Measurements from ENCODE around the gene DUSP2.

DUSP2 gene

GRCh38 chr2:96105994-96106715 lies 39.1 kb downstream of the DUSP2 start:
- TF ChIP-seq, protein P1, sequence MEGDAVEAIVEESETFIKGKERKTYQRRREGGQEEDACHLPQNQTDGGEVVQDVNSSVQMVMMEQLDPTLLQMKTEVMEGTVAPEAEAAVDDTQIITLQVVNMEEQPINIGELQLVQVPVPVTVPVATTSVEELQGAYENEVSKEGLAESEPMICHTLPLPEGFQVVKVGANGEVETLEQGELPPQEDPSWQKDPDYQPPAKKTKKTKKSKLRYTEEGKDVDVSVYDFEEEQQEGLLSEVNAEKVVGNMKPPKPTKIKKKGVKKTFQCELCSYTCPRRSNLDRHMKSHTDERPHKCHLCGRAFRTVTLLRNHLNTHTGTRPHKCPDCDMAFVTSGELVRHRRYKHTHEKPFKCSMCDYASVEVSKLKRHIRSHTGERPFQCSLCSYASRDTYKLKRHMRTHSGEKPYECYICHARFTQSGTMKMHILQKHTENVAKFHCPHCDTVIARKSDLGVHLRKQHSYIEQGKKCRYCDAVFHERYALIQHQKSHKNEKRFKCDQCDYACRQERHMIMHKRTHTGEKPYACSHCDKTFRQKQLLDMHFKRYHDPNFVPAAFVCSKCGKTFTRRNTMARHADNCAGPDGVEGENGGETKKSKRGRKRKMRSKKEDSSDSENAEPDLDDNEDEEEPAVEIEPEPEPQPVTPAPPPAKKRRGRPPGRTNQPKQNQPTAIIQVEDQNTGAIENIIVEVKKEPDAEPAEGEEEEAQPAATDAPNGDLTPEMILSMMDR (IDR thresholded peaks at IDR 0.05; ENCODE audit: extremely low read depth, missing control alignments), result no peak
- no peak for DNase-seq (ENCODE audit: low spot score)

GRCh38 chr2:96105152-96105915 lies 39.9 kb downstream of the DUSP2 start:
- no peak for DNase-seq (ENCODE audit: low spot score)
- TF ChIP-seq, protein P1 (IDR thresholded peaks at IDR 0.05; ENCODE audit: extremely low read depth, missing control alignments), result no peak

GRCh38 chr2:96104487-96104861 lies 40.8 kb downstream of the DUSP2 start:
- TF ChIP-seq, protein P1 (IDR thresholded peaks at IDR 0.05; ENCODE audit: extremely low read depth, missing control alignments), result no peak
- no peak for DNase-seq (ENCODE audit: low spot score)

DNA sequence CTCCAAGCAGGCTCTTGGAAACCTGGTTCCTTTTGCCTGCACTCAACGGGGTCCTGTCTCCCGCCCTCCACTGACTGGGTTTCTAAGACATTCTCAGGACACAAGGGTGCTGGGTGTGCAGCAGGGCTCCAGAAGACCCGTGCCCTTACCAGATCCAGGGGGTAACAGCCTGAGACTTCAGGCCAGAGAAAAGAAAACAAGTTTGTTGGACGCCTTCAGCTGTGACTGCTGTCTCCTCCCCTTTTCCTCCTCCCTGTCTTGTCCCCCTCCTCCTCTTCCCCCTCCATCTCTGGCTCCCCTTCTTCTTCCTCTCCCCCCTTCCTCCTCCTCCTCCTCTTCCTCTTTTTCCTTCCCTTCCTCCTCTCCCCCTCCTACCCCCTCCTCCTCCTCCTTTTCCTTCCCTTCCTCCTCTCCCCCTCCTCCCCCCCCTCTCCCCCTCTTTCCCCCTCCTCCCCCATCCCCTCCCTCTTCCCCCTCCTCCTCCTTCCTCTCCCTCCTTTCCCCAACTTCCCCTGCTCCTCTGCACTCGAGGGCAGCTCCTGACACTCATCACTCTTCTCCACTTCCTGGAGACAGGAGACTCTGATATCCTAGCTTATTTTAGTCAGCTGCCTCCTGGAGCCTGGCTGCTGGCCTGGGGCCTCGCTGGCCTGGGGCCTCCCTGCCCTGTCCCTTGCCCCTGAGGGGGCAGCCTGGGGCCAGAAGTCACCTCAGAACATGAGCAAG lies 41.3 kb downstream of the DUSP2 start:
- DNase-seq (ENCODE audit: low spot score), result no peak
- TF ChIP-seq, protein P1 (IDR thresholded peaks at IDR 0.05; ENCODE audit: extremely low read depth, missing control alignments), result no peak

GRCh38 chr2:96103187-96103601 lies 42.0 kb downstream of the DUSP2 start:
- TF ChIP-seq, protein P1 (IDR thresholded peaks at IDR 0.05; ENCODE audit: extremely low read depth, missing control alignments), result no peak
- DNase-seq (ENCODE audit: low spot score), result no peak

GRCh38 chr2:96102596-96103186 lies 42.5 kb downstream of the DUSP2 start:
- no peak for DNase-seq (ENCODE audit: low spot score)
- TF ChIP-seq, protein P1 (IDR thresholded peaks at IDR 0.05; ENCODE audit: extremely low read depth, missing control alignments), result no peak
